CD4-positive, alpha-beta T cell treated with Interleukin-6 at 100 ng/mL for 8 hours (primary cell): Measurements from ENCODE around the gene SSR3.

Experiments
- DNase-seq: peaks from one replicate; pipeline ENCODE4 v3.0.0-alpha.2; 2020; ENCODE audit warnings: mixed read lengths, low spot score

SSR3 gene

GRCh38 chr3:156536524-156537316 is 18.2 kb downstream of the SSR3 start:
- DNase-seq, result no peak

GRCh38 chr3:156535798-156536197 is 19.1 kb downstream of the SSR3 start:
- no peak for DNase-seq

- no peak for DNase-seq
These were observed 19.7 kb downstream of the SSR3 start for GRCh38 chr3:156535162-156535627.

DNA sequence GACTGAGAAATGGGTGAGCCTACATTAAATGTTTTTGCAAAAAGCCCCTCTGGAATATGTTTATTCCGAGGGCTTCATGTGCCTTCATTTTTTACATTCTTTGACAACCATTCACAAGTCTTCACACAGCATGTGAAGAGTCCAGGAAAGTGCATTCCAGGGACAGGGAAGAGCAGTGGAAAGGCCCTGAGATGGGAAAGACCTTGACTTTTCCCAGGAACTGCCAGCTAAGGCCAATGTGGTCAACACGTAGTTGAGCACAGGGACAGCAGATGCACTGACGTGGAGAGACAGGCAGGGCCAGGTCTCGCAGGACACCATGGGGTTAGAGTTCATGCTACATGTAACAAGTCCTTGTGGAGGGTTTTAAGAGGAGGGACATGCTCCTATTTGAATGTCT is 21.7 kb downstream of the SSR3 start:
- no peak for DNase-seq

DNA sequence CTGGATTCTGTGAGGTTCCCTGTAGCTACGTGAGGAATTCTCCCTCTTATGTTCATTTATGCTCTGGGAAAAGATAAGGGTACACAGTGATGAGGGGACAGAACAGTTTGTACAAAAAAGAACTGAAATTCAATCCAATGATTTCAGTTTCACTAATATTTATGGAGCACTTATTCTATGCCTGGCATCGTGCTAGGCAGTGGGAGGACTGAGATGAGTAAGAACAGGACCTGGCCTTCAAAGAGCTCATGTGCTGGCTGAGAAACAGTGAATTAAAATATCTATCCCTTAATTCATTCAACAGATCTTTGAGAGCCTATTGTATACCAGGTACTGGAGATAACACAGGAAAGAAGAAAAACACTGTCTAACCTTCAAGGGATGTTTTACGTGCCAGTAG is 22.2 kb downstream of the SSR3 start:
- DNase-seq, result no peak

- no peak for DNase-seq
These were observed 23.9 kb downstream of the SSR3 start for GRCh38 chr3:156530980-156531379.

GRCh38 chr3:156527060-156527459 is 27.9 kb downstream of the SSR3 start:
- DNase-seq, result no peak

- DNase-seq, result no peak
These were observed 29.1 kb downstream of the SSR3 start for GRCh38 chr3:156525808-156526207.

GRCh38 chr3:156522673-156523072 is 32.2 kb downstream of the SSR3 start:
- no peak for DNase-seq

DNA sequence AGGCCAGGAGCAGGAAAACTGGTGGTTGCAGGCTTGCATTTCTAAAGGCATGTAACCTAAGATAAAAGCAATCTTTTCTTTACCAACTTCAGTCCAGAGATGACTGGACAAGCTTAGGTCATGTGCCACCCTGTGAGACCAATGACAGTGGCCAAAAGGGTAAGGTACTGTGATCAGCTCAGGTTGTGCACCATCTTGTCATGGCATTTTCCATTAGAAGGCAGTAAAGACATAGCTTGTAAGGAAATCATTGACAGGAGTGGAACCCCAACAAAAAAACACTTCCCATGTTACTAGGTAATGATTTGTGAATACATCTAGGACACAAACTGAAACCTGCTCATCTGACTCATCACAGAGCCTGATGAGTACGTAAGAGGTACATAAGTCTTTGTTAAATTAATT is 35.2 kb downstream of the SSR3 start:
- no peak for DNase-seq

- no peak for DNase-seq
These were observed 36.2 kb downstream of the SSR3 start for GRCh38 chr3:156518726-156519125.

GRCh38 chr3:156516961-156517360 is 38.0 kb downstream of the SSR3 start:
- DNase-seq, result no peak

GRCh38 chr3:156516284-156516683 is 38.6 kb downstream of the SSR3 start:
- DNase-seq, result no peak

GRCh38 chr3:156513619-156514018 is 41.3 kb downstream of the SSR3 start:
- DNase-seq, result no peak

GRCh38 chr3:156511987-156512677 is 42.8 kb downstream of the SSR3 start:
- no peak for DNase-seq

DNA sequence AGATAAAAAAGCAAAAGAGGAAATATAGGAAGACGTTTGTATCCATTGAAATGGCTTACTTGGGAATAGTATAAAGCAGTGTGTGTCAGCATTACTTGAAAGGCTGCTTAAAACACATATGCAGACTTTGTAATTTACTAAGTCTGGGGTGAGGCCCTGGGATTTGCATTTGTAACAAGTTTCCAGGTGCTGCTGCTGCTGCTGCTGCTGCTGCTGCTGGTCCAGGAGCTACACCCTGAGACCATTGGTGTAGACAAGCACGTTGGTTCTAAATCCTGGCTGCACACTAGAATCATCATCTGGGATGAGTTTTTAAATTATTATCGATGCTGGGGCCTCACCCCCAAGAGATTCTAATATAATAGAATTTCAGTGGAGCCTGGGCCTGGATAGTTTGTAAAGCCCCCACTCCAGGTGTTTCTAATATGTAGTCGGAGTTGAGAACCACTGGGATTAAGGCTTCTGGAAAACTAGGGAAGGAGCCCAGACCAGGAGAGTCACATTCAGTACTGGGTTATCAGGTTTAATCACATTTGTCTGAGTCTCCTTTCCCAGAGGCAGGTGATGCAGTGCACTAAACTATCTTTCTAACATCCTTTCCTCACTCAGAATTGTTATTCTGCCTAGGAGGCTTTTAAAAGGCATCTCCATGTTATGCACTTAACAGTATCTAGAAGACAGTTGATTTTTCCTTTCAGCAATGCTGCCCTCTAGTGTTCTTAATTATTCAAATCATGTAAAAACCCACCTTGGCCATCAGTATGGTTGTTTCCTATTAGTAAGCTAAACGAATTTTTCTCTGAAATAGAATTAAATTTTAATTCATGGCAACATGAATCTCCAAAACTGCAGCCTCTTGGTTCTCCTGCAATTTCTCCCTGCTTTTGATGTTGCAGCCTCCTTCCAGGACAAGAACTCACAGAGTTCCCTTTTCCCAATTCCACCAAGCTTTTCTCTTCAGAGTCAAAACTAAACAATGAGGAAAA is 45.4 kb downstream of the SSR3 start:
- peak; percentile 68 for DNase-seq

GRCh38 chr3:156507285-156507684 is 47.6 kb downstream of the SSR3 start:
- DNase-seq, result no peak

- no peak for DNase-seq
These were observed 56.6 kb downstream of the SSR3 start for GRCh38 chr3:156498307-156498706.

DNA sequence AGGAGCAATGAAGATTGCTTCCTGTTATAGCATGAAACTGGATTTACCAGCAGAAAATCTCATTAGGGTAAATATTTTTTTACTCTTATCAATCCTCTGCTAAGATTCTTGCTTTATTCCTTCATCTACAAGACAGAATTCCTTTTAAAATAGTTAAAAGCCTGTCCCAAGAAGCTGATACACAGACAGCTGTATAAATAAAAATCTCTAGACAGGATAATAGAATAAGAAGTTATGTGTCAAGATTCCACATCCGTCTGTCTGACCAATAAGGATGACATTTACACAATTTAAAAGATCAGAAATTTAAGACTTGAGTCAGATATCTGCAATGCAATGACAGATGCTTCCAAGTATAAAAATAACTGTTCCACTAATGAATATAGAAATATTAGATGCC is 57.6 kb downstream of the SSR3 start:
- no peak for DNase-seq

DNA sequence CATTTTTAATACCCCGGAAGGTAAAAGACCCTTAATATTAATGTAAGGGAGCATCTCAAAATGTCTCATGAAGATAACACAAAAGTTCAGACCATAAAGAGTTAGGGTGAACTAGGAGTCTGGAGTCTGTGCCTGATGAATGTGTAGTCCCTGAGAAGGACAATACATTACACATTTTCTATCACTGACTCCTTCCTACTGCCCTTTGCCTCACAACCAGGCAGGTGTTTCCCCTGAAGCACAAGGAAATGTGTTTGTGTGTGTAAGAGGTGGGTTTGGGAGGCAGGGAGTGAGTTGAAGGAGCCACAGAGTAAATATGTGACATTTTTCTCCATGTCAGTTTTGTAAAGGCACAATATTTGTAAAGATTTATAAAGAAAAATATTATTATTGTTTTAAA is 59.1 kb downstream of the SSR3 start:
- DNase-seq, result no peak

DNA sequence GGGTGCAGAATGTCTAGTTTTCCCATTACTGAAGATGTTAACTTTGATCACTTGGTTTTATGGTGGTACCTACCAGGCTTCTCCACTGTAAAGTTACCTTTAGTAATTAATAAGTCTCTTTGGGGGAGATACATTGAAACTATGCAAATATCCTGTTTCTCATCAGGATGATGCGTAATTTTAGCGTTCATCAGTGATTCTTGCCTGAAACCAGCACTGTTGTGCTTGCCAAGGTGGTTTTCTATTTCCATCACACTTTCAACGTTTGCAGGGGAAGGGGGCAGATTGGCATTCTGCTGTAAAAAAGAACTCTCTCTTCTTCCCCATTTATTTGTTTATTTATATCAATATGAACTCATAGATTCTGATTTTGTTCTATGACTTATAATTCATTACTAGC is 61.0 kb downstream of the SSR3 start:
- no peak for DNase-seq

DNA sequence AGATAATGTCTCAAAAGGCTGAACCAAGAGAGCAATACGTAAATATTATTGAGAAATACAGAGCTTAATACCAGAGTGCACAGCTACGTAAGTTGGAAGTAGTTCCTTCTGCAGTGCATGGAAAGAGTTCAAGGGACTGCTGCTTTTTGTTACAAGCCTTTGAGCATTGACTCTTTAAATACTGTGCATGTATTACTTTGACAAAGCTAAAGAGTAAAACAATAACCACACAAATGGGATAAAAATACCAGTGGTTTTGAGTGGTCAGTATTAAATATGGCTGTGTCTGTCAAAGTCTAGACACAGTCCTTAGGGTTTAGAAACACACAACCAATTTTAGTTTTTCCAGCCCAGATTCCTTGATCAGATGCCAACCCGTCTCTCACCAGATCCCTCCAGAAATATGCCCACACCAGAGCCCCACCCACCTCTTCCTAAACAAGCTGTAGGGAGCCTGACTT is 62.1 kb downstream of the SSR3 start:
- DNase-seq, result no peak
